GM19324 (cell line): Measurements from ENCODE around the gene TMEM130.
"Not testable (repeated sequence)": the region's sequence is repeated elsewhere in the genome, so short reads cannot be mapped to it uniquely, and the experiment has no call there.

Source experiments
- ATAC-seq: cut with Tn5 transposase; IDR thresholded peaks from one replicate; pipeline ENCODE4 v1.9.1; 2021; ENCODE audit warnings: mild to moderate bottlenecking, moderate library complexity; ENCODE audit not compliant: unreplicated experiment, low FRiP score

TMEM130 gene

GRCh38 chr7:98848918-98849317, 20.9 kb downstream of the TMEM130 start:
- ATAC-seq, result no peak

GRCh38 chr7:98842552-98842951, 27.3 kb downstream of the TMEM130 start:
- not testable (repeated sequence) for ATAC-seq

GRCh38 chr7:98841179-98841997, 28.4 kb downstream of the TMEM130 start:
- ATAC-seq, result no peak

DNA sequence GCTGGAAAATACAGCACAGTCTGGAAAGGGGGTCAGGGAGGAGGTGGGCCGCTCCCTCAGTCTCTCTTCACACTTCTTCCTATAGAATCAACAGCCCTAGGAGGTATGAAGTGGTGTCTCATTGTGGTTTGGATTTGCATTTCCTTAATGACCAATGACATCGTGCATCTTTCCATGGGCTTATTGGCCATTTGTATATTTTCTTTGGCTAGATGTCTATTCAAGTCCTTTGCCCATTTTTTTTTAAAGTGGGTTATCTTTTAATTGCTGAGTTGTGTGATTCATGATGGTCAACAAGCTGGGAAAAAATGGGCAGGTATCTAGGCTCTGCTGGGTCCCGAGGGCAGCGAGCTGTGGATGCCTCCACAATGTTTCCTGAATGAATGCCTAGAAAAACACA, 29.1 kb downstream of the TMEM130 start:
- no peak for ATAC-seq

- ATAC-seq, result no peak
Observed at GRCh38 chr7:98840096-98840495, 29.7 kb downstream of the TMEM130 start.

- no peak for ATAC-seq
Observed at GRCh38 chr7:98837630-98837972, 32.2 kb downstream of the TMEM130 start.

DNA sequence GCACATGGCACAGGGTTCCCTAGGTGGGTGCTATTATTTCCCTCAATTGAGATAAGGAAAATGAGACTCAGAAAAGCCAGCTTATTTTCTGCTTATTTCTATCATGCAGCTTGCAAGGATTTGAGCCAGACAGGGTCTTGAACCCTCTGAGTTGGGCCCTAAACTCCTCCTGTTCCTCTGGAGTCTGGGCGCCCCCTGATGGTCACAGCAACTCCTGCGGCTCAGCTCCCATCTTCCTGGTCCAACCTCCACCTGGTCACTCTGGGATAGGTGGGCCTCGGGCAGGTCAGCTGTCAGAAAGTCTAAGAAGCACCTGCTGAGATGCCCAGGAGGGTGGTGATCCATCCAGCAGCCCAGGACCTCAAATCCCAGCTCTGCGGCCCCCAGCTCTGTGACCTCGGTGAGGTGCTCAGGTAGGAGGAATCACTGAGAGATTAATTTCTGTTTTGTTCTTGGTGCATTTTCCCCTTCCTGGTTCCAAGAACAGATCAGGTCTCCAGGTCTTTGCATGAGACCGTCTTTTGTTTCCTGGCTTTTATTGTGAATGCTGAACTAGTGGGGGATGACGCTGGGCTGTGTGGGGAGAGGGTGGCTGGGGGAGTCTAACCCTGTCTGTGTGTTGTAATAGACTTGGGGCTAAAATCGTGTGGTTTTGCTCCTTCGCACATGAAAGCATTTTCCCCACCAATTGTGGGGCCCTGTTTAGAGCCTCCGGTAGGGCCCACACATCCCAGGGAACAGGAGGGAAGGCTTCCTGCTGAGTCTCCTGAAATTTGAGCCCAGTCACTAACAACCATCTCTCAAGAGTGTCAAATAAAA, 32.8 kb downstream of the TMEM130 start:
- ATAC-seq, result no peak

DNA sequence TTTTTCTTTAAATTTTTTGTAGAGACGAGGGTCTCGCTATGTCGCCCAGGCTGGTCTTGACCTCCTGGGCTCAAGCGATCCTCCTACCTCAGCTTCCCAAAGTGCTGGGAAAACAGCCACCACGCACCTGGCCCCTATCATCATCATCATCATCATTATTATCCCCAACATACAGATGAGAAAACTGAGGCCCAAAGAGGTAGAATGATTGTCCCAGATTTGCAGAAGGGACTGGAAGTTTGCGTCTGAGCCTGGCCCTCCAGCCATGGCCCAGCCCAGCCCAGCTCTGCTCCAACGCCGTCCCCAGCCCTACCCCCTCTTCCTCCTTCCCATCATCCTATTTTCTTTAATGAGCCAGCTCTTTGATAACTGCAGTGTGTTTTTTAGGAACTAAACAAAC, 34.9 kb downstream of the TMEM130 start:
- ATAC-seq, result no peak

DNA sequence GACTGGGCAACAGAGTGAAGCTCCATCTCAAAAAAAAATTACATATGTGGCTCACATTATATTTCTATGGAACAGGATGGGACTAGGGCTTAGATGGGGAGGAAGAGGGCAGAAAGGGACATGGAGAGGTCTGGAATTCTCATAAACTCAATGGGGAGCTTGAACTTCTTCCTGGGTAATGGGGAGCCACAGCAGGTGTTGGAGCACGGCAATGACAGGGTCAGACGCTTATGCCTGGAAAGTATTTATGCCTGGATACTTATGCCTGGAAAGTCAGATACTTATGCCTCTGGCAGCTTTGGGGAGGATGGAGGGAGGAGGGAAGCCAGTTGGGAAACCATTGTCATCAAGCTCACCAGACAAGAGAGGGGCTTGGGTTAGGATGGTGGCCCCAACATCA, 36.8 kb downstream of the TMEM130 start:
- ATAC-seq, result no peak

- no peak for ATAC-seq
Observed at GRCh38 chr7:98831641-98832221, 38.1 kb downstream of the TMEM130 start.

- no peak for ATAC-seq
Observed at GRCh38 chr7:98830972-98831548, 38.8 kb downstream of the TMEM130 start.

DNA sequence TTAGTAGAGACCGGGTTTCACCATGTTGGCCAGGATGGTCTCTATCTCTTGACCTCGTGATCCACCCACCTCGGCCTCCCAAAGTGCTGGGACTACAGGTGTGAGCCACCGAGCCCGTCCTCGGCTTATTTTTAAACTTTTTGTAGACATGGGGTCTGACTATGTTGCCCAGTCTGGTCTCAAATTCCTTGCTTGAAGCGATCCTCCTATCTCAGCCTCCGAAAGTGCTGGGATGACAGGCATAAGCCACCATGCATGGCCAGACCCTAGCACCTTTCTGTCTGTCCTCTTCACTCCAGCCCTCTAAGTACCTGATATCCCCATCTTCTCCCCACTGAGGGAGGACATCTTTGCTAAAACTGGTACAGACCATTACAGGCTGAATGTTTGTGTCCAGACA, 41.4 kb downstream of the TMEM130 start:
- no peak for ATAC-seq

DNA sequence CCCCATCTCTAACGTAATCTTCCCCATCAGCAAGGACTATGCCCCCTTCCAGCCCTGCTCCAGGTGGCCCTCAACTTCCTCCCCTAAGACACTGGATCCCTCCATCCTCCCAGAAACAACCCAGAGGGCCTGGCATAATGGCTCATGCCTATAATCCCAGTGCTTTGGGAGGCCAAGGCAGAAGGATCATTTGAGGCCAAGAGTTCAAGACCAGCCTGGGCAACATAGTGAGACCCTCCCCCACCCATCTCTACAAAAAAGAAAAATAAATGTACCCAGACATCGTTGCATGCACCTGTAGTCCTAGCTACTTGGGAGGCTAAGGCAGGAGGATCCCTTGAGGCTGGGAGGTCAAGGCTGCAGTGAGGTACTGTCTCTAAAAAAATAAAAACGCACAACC, 42.6 kb downstream of the TMEM130 start:
- no peak for ATAC-seq

- no peak for ATAC-seq
Observed at GRCh38 chr7:98826811-98827231, 43.0 kb downstream of the TMEM130 start.

DNA sequence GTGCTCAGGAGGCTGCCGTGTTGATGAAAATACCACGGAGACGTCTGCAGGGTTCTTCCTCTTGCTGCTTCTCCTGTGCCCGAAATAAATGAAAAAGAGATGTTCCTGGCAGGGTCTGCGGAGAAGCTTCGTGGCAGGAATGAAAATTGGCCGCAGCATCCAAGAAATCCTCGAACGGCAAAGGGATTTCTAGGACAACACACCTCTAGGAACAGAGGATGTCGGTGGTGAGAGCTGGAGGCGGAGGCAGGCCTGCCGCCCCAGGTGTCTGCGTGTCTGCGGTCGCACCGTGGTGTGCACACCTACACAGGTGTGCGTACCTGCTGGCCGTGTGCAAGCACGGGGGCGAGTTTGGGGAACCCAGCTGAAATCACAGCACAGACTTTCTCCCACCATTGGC, 43.4 kb downstream of the TMEM130 start:
- no peak for ATAC-seq

DNA sequence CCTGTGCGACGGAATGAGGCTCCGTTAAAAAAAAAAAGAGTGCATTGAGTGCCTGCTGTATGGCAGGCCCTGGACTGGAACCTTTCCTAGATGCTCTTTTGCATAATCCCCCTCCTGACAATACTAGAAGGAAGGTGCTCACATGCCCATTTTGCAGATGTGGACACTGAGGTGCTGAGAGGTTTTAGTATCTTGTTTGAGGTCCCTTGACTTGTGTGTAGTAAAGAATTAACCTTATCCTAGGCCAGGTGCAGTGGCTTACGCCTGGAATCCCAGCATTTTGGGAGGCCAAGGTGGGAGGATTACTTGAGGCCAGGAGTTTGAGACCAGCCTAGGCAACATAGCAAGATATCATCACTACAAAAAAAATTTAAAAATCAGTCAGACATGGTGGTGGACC, 46.6 kb downstream of the TMEM130 start:
- no peak for ATAC-seq

DNA sequence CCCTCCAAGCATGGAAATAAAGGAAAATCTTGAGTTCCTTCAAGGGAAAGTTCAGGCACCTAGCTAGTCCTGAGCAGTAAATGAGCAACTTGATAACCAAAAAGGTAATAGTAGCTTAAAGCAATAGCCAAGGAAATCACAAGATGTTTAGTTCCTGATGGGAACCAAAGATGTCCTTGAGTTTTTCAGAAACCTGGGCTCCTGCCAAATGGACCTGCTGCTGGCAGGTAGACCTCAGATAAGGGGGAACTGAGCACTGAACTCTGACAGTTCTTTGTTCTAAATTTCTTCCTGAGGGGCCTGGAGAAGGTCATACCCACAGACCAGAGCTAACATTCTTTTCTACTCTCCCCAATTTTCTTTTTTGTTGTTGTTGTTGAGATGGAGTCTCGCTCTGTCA, 48.5 kb downstream of the TMEM130 start:
- no peak for ATAC-seq

DNA sequence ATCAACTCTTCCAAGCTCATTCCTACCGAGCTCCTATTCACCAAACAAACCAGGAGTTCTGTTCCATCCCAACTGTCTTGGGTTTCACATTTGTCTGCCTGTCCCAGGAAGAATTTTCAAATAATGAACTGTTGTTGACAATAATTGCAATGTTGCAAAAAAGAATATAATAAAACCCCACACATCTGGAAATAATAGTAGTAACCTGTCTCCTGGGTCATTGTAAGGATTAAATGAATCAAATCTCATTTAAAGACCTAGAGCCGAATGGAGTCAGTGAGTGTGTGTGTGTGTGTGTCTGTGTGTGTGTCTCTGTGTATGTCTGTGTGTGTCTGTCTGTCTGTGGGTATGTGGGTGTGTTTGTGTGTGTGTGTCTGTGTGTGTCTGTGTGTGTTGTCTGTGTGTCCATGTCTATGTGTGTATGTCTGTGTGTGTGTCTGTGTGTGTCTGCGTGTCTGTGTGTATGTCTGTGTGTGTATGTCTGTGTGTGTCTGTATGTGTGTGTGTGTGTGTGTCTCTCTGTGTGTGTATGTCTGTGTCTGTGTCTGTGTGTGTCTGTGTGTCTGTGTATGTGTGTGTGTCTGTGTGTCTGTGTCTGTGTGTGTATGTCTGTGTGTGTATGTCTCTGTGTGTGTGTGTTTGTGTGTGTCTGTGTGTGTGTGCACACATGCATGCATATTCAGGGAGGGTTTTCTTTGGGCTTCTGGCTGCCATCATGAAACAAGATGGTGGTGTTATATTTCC, 52.7 kb downstream of the TMEM130 start:
- ATAC-seq, result no peak

DNA sequence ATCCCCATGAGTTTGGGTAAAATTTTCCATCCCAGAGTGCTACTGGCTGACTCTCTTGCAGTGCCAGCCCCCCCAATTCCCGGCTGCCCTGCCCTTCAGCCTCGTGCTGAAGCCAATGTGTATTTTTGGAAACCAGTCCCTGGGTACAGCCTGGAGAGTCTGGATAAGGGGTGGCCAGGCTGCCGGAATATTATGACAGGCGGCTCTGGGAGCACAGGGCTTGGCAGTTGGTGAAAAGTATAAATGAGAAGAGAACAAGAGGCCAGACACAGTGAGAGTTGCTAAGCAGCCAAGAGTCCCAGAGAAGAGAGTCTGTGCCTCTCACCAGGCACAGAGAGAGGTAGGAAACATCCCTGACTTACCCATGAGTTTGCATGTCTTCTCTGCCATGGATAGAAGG, 53.6 kb downstream of the TMEM130 start:
- ATAC-seq, result no peak

- ATAC-seq, result no peak
Observed at GRCh38 chr7:98815313-98815712, 54.5 kb downstream of the TMEM130 start.
